Effector memory CD4-positive, alpha-beta T cell (primary cell): ENCODE data around the gene SELL.

ENCODE experiments used
- DNase-seq, 3 donors: peaks; one replicate each; pipeline ENCODE4 v3.0.0-alpha.2; 2020
- H3K27ac ChIP-seq: 2 replicates; pipeline ENCODE4 v1.7.0; 2013; ENCODE audit warnings: mild to moderate bottlenecking, low read length, moderate library complexity; ENCODE audit not compliant: insufficient read depth, poor library complexity, severe bottlenecking
- H3K27me3 ChIP-seq: replicated peaks from 2 replicates; pipeline ENCODE4 v1.7.0; 2013; ENCODE audit warnings: mild to moderate bottlenecking, low read length; ENCODE audit not compliant: insufficient read depth, control insufficient read depth, poor library complexity, severe bottlenecking
- H3K36me3 ChIP-seq: 2 replicates; pipeline ENCODE4 v1.7.0; 2013; ENCODE audit warnings: mild to moderate bottlenecking, low read length, moderate library complexity; ENCODE audit not compliant: control insufficient read depth, insufficient read depth
- H3K4me1 ChIP-seq: 2 replicates; pipeline ENCODE4 v1.7.0; 2013; ENCODE audit warnings: low read length, mild to moderate bottlenecking; ENCODE audit not compliant: control insufficient read depth, insufficient read depth, poor library complexity, severe bottlenecking
- H3K4me3 ChIP-seq: 2 replicates; pipeline ENCODE4 v1.7.0; 2013; ENCODE audit warnings: low read length, low read depth, mild to moderate bottlenecking; ENCODE audit not compliant: insufficient read depth, poor library complexity, severe bottlenecking
- H3K9me3 ChIP-seq: 2 replicates; pipeline ENCODE4 v1.7.0; 2013; ENCODE audit warnings: mild to moderate bottlenecking, low read length, moderate library complexity; ENCODE audit not compliant: control insufficient read depth

The SELL gene

DNA sequence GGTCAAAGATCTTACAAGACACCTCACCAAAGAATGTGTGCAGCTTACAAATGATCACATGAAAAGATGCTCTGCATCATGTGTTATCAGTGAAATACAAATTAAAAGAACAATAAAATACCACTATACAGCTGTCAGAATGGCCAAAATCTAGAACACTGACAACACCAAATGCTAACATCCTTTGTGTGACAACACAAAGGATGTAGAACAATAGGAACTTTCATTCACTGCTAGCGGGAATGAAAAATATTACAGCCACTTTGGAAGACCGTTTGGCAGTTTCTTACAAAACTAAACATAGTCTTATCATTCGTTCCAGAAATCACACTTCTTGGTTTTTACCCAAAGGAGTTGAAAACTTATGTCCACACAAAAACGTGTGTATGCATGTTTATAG is 60.9 kb downstream of the SELL start:
- peaks cover 18% of the 10 kb centered on the region for H3K4me1 ChIP-seq
- DNase-seq = no peak
- no peaks in the 10 kb centered on the region for H3K9me3 ChIP-seq
- H3K27ac ChIP-seq = no peak overlapping the region
- H3K36me3 ChIP-seq = no peaks in the 10 kb centered on the region
- H3K27me3 ChIP-seq = no peaks in the 10 kb centered on the region
- H3K4me3 ChIP-seq = no peak overlapping the region

DNA sequence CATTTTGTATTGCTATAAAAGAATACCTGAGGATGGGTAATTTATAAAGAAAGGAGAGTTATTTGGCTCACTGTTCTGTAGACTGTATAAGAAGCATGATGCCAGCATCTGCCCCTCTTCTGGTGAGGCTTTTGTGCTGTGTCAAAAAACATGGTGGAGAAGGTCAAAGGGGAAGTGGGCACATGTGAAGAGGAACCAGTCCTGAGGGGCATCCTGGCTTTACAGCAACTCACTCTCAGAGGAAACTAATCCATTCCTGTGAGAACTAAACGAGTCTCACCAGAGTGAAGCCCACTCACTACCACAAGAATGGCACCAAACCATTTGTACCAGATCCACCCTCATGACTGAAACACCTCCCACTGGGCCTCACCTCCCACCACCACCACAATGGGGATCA is 62.7 kb downstream of the SELL start:
- no peak overlapping the region for H3K4me3 ChIP-seq
- no peak for DNase-seq
- no peaks in the 10 kb centered on the region for H3K27me3 ChIP-seq
- H3K27ac ChIP-seq = no peak overlapping the region
- H3K4me1 ChIP-seq = peaks cover 18% of the 10 kb centered on the region
- no peaks in the 10 kb centered on the region for H3K9me3 ChIP-seq
- no peaks in the 10 kb centered on the region for H3K36me3 ChIP-seq

DNA sequence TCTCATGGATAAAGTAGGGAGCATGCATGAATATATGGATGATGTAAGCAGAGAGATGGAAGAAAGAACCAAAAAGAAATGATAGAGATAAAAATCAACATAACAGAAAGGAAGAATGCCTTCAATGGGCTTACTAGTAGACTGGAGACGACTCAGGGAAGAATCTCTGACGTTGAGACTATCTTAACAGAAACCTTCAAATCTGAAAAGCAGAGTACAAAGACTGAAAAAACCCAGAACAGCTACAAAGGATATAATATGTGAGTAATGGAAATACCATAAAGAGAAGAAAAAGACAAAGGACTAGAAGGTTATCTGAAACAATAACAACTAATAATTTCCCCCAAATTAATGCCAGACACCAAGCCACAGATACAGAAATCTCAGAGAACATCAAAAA is 63.2 kb downstream of the SELL start:
- H3K4me3 ChIP-seq = no peak overlapping the region
- DNase-seq = no peak
- H3K36me3 ChIP-seq = no peaks in the 10 kb centered on the region
- H3K4me1 ChIP-seq = peaks cover 18% of the 10 kb centered on the region
- H3K27ac ChIP-seq = no peak overlapping the region
- no peaks in the 10 kb centered on the region for H3K27me3 ChIP-seq
- no peaks in the 10 kb centered on the region for H3K9me3 ChIP-seq

DNA sequence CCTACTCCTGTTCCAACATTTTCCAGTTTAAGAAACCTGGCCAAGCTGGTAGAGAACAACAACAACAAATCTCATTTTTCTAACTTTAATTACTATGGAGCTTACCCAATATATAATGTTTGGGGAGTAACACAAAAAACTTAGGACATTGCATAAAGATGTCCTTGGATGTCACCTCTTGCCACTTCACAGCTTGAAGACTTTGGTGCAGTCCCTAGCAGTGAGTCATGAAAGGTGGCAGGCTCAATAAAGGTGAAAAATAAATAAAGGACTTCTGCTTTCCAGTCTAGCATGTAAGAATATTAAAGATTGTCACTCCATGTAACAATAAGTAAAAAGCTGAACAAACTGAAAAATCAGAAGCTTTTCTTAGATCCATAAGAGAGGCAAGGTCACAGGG is 63.9 kb downstream of the SELL start:
- DNase-seq = no peak
- no peak overlapping the region for H3K4me3 ChIP-seq
- H3K4me1 ChIP-seq = peaks cover 18% of the 10 kb centered on the region
- no peaks in the 10 kb centered on the region for H3K27me3 ChIP-seq
- H3K36me3 ChIP-seq = no peaks in the 10 kb centered on the region
- no peaks in the 10 kb centered on the region for H3K9me3 ChIP-seq
- no peak overlapping the region for H3K27ac ChIP-seq

DNA sequence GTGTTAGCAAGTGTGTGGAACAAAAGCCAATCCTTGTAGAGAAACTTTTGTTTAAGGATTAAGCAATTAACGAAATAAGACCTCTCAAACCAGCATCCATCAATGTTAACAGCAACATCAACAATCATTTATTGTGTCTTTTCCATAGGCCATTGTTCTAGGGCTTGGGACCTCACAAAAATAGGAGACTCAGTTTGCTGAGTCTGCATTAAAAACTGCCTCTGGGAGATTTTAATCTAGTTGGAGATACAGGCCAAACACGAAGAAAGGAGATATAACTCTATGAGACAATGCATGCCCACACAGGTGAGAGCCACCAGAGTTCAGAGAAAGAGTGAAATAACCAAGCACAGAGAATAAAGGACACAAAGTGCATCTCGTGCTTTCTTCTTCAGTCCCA is 67.1 kb downstream of the SELL start:
- Histone ChIP-seq H3K36me3 (no peaks in the 10 kb centered on the region), H3K4me3 (no peak overlapping the region), H3K27ac (no peak overlapping the region), H3K4me1 (peaks cover 9% of the 10 kb centered on the region), H3K27me3 (no peaks in the 10 kb centered on the region), H3K9me3 (no peaks in the 10 kb centered on the region)
- no peak for DNase-seq
